Hippocampal formation (tissue), 2 donors: ENCODE results near the gene TRPM3.
A peak's percentile ranks its signal among the peaks of the same experiment; 100 is the strongest.

ENCODE experiments used
- DNase-seq, 2 donors: peaks; one replicate each; lab custom pipeline; 2025; lab: John Stamatoyannopoulos, UW

TRPM3 gene

GRCh38 chr9:70609542-70610286 is 511.7 kb downstream of the TRPM3 start:
- DNase-seq, result no peak

GRCh38 chr9:70609011-70609410 is 512.4 kb downstream of the TRPM3 start:
- DNase-seq, result no peak

- DNase-seq, result peak in 1 of 2 donors; percentile 10
These were observed 513.5 kb downstream of the TRPM3 start for GRCh38 chr9:70607926-70608325.

GRCh38 chr9:70607329-70607728 is 514.1 kb downstream of the TRPM3 start:
- no peak for DNase-seq

GRCh38 chr9:70603020-70603411 is 518.4 kb downstream of the TRPM3 start:
- DNase-seq, result no peak

GRCh38 chr9:70602321-70603019 is 519.0 kb downstream of the TRPM3 start:
- peak; percentile 48 to 93 for DNase-seq

- peak; percentile 75 to 84 for DNase-seq
These were observed 520.1 kb downstream of the TRPM3 start for GRCh38 chr9:70601000-70601951.

- peak in 1 of 2 donors; percentile 5 for DNase-seq
These were observed 520.9 kb downstream of the TRPM3 start for GRCh38 chr9:70600506-70600905.

GRCh38 chr9:70597886-70598285 is 523.5 kb downstream of the TRPM3 start:
- DNase-seq, result no peak

GRCh38 chr9:70595211-70595610 is 526.2 kb downstream of the TRPM3 start:
- no peak for DNase-seq

- DNase-seq, result no peak
These were observed 527.0 kb downstream of the TRPM3 start for GRCh38 chr9:70594386-70594944.

- no peak for DNase-seq
These were observed 528.2 kb downstream of the TRPM3 start for GRCh38 chr9:70593241-70593640.

- DNase-seq, result no peak
These were observed 531.1 kb downstream of the TRPM3 start for GRCh38 chr9:70590315-70590677.

GRCh38 chr9:70589571-70590314 is 531.7 kb downstream of the TRPM3 start:
- DNase-seq, result no peak

- no peak for DNase-seq
These were observed 532.4 kb downstream of the TRPM3 start for GRCh38 chr9:70588999-70589398.

GRCh38 chr9:70588381-70588780 is 533.0 kb downstream of the TRPM3 start:
- no peak for DNase-seq

- no peak for DNase-seq
These were observed 534.2 kb downstream of the TRPM3 start for GRCh38 chr9:70587201-70587600.

- no peak for DNase-seq
These were observed 534.9 kb downstream of the TRPM3 start for GRCh38 chr9:70586476-70586875.

GRCh38 chr9:70581955-70582350 is 539.5 kb downstream of the TRPM3 start:
- no peak for DNase-seq

- no peak for DNase-seq
These were observed 540.0 kb downstream of the TRPM3 start for GRCh38 chr9:70581214-70581954.
